HG03108 (cell line): ENCODE measurements around the gene SLC29A3.

Experiments used
- ATAC-seq: cut with Tn5 transposase; IDR thresholded peaks from one replicate; pipeline ENCODE4 v1.9.1; 2021; ENCODE audit warnings: moderate library complexity; ENCODE audit not compliant: unreplicated experiment

SLC29A3 gene

DNA sequence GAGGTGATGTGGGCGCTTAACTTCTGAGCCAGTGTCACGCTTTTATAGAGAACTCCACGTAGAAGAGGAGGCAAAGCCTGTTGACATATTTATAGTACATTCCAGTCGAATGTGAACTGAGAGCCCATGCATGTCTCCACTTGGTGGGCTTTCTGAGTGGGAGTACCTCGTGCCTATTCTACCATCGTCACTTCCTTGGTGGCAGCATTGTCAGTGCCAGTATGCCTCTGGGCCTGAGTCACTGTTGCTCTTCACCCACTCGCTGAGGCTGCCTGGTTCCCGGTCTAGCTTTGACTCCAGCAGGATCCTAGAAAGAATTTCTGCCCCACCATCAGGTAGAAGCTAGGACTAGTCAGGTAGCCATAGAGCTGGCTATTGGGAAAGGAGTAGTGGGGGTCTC is 47.6 kb downstream of the SLC29A3 start:
- no peak for ATAC-seq

DNA sequence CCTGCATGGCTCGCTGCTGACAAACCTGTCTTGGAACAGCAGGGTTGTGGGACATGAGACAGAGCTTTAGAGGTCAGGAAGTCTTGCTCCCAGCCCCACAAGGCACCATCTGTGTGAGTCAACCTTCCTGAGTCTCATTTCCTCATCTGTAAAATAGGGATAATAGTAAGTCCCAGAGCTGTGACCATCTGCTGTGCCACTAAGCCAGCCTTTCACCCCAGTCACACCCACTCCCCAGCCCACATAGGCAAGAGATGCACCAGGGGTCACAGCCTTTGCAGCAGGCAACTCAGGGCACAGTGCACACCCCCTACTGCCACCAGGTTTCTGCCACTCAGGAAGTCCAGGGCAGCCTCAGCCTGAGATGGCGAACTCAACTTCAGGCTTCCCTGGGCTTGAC is 48.2 kb downstream of the SLC29A3 start:
- no peak for ATAC-seq

DNA sequence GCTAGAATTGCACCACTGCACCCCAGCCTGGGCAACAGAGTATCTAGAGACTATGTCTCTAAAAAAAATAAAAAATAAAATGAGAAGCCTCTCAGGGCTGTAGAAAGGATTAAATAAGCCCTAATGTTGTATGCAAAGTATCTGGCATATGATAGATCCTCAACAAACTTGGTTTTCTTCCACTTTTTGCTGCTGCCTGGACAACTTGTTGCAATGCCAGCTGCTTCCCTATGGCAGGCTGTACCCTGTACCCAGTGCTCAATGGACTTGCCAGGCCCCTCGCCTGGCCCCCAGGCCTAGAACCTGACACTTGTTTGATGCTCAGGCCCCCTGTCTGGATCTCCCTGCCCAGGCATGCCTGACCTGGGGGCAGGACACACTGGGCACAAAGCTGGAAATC is 49.1 kb downstream of the SLC29A3 start:
- no peak for ATAC-seq

DNA sequence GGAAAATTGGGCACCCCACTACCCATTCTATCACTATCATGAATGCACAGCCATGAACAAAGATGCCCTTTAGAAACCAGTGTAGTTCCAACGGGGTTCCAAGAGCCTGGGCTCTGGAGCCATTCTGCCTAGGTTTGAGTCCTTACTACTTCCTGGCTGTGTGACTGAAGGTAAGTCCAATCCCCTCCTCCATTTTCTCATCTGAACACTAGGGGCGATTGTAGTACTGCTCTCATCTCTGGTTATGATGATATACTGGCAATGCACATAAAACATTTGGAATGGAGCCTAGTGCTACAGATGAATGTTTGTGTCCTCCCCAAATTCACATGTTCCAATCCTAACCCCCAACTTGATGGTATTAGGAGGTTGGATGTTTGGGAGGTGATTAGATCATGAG is 49.6 kb downstream of the SLC29A3 start:
- ATAC-seq, result no peak

DNA sequence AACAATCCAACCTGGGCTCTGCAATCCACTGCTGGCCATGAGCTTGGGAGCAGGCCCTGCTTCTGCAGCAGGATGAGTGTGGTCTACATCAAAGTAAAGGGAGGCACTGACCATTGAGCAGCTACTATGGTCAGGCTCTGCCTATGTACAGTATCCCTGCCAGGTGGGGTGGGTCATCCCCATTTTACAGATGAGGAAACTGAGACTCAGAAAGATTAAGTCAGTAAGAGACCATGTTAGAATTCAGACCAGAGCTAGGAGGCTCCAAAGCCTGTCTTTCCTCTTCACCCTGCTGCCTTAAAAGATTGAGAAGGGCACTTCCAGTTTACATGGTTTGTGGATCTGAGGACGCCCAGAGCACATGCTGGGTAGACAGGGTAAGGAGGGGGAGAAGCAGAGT is 50.5 kb downstream of the SLC29A3 start:
- no peak for ATAC-seq

DNA sequence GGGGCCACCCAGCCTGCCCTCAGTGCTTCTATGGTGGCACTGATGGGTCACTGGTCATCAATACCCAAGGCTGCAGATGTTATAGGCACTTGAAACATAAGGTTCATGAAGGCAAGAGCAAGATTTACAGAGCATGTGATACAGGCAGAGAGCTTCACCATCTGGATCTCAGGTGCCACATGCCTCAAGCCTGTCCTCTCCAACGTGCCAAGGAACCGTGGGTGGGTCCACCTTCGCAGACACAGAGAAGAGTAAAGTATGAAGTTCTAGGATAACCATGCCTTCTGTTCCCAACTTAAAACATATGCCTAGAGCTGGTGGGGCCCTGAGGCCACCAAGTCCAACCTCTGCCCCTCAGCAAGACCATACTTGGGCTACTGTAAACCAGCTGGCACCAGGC is 51.0 kb downstream of the SLC29A3 start:
- ATAC-seq, result no peak

DNA sequence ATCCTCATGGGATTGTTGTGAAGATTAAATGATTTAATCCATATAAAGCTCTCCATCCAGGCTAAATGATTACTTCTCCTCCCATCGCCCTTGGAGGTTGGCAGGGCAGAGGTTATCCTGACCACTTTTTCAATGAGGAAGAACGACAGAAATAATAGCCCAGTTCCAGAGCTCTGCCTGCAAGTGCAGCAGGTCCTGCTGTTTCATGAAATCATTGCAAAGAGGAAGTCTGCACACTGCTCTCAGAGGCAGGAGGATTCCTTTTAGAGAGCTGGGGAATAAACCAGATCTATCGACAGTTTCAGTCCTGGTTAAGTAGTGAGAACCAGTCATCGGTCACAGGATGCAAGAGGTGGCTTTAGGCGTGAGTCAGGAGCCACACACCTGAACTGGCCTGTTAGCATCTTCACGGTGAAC is 52.7 kb downstream of the SLC29A3 start:
- peak; percentile 58 for ATAC-seq

DNA sequence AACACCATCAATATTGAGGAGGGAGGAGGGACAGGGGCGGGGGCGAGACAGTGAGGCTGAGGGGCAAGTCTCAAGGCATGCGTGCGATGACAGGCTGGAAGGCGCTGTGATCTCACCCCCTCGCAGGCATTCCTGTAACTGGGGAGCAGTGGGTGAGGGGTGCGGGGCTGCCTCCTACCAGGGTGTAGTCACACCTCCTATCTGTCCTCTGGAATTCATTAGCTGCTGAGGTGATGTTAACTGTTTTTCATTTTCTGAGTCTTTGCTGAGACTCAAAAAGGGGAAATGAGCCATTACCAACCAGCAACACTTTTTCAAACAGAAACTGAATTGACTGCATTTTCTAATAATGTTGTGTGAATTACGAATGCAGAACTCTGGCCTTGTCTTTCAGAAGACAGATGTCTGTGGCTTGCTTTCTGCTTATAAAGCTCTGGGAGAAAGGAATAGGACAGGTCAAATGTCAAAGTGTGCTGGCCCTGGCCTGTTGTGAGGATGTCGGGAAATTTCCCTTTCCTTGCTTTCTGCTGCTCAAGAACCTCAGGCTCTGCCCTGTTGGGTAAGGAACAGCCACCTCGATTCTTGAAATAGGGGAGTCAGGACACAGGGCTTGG is 53.9 kb downstream of the SLC29A3 start:
- peak; percentile 45 for ATAC-seq

DNA sequence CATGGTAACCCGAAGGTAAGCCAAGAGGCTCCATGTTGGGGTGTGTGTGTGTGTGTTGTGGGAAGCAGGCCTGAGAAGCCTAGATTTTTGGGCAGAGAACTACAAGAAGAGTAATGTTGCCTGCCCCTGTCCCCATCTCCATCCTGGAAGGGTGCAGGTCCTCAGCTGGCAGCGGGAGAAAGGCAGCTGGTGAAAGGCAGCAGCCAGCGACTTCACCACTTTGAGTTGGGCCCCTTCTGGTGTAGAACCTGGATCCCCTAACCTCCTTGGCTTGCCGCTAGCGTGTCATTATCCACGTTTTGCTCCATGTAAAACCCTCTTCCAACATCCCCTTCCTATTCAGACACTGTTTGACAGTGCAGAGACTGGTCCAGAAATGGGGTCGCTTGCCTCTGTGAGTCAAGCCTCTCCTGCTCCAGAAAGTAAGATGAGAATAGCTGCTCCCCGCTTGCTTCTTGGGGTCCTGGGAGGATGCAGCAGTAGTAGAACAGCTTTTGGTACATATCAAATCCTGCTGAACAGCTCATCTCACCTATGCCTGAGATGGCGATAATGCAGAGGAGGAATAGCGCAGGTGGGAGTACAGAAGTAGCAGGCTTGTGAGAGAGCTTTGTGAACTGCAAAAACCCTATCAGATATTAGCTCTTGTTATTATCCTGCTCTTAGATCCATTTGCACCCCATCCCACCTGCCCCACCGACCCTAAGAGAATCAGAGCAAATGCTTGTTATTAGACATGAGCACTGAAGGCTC is 55.6 kb downstream of the SLC29A3 start:
- ATAC-seq, result no peak

DNA sequence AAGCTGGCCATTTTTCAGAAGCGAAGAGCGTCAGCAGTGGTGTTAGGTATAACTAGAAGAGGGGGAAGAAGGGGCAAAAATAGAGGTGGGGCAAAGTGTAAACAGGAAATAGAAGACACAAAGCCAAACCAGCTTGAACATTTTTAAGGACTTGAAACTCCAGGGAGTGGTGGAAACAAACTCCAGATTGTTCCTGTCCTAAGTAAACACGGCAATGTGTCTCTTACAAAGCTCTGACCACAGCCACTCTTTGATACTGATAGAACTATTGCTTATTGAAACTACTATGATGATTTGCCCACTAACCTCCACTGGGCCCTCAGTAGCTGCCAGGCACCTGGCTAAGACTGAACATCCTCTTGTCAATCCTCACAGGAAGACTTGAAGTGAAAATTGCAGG is 56.9 kb downstream of the SLC29A3 start:
- ATAC-seq, result no peak

DNA sequence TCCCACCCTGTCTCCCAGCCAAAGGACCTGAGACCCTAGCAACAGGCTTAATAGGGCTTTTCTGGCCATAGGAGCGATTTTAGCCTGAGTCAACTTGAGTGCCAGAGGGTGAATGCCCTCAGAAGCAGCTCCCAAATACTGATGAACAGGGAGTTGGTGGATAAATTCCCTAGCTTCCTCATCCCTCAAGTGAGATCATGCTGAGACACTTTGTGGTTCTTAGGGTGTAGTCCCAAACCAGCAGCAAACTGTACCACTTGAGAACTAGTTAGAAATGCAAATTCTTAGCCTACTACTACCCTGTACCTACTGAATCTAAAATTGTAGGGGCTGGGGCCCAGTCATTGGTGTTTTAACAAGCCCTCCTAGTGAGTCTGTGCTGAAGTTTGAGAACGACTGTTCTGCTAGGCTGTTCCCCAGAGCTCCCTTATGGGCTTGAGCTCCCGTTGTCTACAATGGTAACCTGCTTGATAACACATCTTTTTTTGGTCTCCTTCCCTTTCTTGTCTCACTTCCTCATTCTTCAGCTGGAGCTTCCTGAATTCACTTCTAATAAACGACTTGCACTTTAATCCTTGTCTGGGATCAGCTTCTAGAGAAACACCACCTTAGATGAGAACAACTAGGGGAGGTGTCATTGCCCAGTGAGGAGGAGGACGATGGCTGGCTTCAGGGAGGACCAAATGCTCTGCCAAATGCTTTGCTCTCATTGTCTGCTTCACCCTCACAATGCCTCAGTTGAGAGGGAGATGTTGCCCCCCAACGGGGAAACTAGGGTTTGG is 59.5 kb downstream of the SLC29A3 start:
- no peak for ATAC-seq

DNA sequence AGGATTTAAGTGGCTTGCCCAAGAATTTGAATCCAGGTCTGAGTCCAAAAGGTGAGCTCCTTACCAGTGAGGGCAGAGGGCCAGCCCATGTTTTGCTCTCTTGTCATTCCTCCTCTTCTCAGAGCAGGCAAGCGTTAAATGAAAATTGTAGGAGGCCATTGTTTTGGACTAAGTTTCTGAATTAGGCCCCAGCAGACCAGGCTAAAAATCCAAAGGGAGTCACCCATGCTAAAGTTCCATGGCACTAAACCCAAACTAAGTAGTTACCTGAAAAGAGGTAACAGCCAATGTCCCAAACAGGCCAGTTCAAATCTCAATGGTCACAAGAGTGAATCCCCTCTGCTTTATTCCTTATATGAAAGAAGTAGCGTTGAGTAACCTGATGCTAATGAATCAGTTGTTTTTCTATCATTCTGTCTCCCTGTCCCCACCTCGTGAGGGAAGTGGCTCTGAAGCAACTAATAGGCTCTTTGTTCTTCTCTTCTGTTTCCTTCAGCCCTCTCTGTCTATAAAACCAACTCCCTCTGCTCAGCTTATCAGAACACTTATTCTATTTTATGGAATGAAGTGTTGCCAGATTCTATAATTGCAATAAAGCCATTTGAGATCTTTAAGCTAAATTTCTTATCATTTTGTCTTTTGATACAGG is 60.2 kb downstream of the SLC29A3 start:
- ATAC-seq, result no peak

DNA sequence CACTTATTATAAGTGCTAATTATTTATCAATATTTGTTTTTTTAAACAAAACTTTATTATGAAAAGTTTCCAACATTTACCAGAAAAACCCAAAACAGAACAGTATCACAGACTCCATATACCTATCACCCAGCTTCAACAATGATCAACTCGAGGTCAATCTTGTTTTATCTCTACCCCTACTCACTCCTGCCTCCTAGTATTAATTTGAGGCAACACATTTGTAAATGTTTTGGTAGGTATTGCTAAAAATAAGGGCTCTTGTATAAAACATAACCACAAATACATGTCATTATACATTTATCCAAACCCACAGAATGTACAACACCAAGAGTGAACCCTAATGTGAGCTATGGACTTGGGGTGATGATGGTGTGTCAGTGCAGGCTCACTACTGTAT is 61.8 kb downstream of the SLC29A3 start:
- no peak for ATAC-seq

DNA sequence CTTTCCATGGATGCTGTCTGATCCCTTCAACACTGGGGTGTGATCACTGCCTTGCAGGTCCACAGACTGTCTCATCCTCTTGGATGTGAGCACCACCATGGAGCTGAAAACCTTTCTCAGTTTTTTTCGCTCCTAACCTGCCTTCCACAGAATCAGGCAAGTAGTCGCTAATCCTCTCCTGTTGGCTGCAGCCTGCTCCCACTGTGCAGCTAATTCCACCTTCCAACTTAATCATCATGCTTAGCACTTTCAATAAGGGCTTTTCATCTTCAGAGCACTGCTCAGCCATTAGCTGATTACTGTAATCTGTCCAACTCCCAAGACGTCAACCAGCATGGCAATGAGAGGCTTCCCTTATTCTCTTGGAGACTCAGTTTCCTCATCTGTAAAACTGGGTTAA is 62.6 kb downstream of the SLC29A3 start:
- no peak for ATAC-seq

DNA sequence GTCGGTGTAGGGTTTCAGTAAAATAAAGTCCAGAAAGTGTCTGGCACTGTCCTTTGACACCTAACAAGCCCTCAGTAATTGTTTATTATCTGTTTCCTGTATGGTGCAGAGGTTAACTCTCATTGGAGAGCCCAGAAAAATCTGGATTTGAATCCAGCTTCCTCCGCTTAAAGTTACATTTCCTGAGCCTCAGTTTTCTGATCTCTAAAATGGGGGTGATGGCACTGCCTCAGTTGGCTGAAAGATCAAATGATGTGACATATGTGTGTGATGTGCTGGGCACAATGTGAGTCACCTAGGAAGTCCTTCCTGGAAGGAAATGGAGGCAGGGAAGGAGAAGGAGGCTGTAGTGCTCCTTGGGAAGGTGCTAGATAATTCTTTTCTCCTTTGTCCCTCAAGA is 63.0 kb downstream of the SLC29A3 start:
- no peak for ATAC-seq

DNA sequence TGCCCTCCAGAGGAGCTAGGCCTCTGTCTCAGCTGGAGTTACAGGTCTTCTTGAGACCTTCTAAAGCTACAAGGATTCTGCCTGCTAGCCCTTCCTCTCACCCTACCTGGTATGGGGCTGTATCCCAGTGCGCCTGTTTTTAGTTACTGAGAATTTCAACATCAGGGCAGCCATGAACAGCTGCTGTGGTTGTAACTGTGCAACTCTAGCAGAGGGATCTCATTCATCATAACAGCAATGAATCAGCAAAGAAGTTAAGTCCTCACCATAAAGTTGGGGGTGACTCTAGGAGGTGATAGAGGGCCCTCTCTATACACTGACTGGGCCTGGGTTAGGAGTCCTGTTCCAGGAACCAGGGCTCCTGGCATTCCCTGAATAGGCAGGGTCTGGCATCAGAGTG is 63.7 kb downstream of the SLC29A3 start:
- ATAC-seq, result no peak

DNA sequence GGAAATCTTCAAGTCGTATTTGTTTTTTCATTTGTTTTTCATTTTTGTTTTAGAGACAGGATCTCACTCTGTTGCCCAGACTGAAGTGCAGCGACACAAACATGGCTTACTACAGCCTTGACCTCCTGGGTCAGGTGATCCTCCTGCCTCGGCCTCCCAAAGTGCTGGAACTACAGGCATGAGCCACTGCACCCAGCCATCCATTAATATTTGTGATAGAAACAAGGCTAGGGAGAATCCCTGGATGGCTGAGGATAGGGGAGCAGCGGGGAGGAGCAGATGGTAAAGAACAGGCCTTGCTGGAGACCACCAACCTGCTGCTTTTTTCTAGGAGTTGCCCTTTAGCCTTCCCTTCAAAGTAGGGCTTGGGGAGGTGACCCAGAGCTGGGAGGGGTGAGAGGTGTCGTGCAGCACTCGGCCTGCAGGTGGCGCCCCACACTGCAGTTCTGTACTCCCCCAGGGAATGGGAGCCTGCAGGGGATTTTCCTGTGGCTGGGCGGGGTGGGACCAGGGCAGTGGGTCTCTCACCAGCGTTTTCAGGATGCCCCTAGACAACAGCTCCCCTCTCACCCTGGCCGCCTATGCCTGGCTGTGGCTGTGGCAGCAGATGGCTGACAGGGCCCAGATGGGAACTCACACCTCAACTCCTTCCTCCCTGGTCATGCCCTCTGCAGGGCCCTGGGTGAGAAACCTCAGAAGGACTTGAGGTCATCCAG is 65.1 kb downstream of the SLC29A3 start:
- ATAC-seq, result peak; percentile 74

DNA sequence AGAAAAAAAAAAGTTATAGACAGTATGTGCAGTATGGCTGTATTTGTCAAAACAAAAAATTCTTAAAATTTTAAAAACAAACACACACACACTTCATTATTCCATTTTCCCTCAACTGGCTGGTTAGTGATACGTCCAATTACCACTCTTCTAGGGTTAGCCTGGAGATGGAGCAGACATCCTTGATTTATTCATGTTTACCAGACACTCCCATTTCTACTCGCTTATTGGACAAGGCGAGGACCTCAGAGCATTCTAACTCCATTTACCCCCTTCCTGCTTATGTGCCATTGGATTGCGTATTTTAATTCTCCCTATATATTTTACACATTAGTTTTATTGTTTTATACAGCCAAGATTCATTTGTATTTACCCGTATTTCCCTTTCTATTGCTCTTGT is 69.1 kb downstream of the SLC29A3 start:
- ATAC-seq, result no peak

DNA sequence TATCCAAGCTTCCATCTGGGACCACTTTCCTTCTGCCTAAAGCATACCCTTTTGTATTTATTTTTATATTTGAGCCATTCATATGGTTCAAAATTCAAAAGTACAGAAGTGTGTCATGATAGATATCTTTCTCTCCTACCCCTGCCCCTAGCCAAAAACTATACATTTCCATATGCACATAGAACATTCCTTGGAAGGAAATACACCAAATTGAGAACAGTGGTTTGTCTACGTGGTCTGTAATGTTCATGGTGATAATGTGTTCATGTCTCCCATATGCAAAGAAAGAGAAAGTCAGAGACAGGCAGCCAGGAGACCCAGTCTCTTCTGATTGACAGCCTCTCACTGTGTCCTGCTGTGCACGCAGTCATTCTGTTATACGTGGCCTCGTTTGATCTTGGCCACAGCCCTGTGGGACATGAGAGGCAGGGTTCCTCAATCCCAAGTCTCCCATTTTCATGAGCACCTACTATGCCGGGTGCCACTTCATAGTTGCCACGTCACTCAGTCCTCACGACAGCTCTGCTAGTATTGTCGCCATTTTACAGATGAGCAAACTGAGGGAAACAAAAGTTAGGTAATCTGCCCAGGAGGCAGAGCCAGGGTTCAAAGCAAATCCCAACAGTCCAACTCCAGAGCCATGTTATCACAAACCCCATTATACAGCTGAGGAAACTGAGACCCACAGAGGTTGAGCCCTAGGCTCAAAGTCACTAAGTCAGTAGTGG is 69.7 kb downstream of the SLC29A3 start:
- no peak for ATAC-seq

DNA sequence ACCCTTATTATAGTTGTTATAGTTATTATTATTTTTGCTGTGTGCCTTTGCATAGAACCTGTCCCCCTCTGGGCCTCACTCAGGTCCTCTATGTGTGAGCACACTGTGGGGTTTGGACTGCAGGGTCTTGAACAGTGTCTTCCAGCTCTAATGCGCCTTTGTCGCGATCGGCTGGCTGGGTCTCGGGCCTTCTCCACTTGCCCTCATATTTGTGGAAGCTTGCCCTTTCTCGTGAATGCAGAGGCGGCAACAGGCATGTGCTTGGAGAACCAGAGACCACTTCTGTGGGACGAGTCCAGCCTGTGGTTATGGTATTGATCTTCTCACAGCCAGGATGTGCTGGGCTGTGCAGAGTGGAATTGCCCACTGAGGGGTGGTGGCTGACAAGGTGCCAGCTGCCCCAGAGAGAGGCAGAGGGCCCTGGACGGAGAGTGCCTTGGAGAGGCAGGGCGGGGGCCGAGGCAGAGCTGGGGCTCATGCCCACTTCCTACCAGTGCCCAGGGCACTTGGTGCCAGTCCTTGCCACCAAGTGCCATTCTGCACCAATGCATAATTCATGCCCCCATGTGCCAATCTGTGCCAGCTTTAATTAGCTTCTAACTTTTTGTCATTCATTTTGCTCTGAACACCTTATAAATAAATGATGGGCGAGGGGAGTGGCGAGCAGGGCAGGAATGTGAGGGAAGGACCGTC is 70.9 kb downstream of the SLC29A3 start:
- no peak for ATAC-seq
